GM21360 (cell line): ENCODE results near the gene VSX2.
"Not testable (repeated sequence)": the region's sequence is repeated elsewhere in the genome, so short reads cannot be mapped to it uniquely, and the experiment has no call there.

Source experiments
- ATAC-seq: cut with Tn5 transposase; IDR thresholded peaks from one replicate; pipeline ENCODE4 v1.9.1; 2021; ENCODE audit warnings: mild to moderate bottlenecking, moderate library complexity; ENCODE audit not compliant: unreplicated experiment

VSX2 gene

GRCh38 chr14:74257941-74258763 lies 18.9 kb downstream of the VSX2 start:
- no peak for ATAC-seq

DNA sequence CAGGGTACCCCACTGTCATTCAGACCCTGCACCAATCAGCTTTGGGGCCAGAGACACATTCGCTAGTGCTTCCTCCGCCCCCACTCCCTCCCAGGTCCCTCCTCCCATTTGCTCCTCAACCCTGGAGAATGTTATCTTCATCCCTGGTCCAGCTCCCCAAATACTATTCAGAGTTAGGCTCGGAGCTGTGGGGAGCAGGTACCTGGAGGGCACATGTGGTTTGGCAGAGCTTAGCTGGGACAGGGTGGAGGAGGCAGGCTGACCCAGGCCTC lies 19.5 kb downstream of the VSX2 start:
- ATAC-seq = no peak

- ATAC-seq = no peak
Observed at GRCh38 chr14:74259513-74259912, 20.3 kb downstream of the VSX2 start.

GRCh38 chr14:74260525-74261233 lies 21.4 kb downstream of the VSX2 start:
- ATAC-seq = no peak

GRCh38 chr14:74261288-74261687 lies 22.0 kb downstream of the VSX2 start:
- no peak for ATAC-seq

- ATAC-seq = no peak
Observed at GRCh38 chr14:74262076-74262475, 22.8 kb downstream of the VSX2 start.

- ATAC-seq = no peak
Observed at GRCh38 chr14:74263181-74263580, 23.9 kb downstream of the VSX2 start.

DNA sequence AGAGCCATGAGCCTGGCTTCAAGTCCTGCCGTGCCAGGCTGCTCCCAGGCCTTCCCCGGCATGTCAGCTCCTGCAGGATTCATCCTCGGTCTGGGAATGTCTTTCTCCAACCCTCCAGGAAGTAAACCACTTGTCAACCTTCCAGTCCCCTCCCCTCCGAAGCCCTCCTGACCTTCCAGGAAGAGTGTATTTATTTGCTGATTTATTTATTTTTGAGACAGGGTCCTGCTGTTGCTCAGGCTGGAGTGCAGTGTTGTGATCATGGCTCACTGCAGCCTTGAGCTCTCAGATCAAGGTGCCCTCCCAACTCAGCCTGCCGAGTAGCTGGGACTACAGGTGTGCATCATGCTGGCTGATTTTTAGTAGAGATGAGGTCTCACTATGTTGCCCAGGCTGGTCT lies 24.7 kb downstream of the VSX2 start:
- ATAC-seq = no peak

DNA sequence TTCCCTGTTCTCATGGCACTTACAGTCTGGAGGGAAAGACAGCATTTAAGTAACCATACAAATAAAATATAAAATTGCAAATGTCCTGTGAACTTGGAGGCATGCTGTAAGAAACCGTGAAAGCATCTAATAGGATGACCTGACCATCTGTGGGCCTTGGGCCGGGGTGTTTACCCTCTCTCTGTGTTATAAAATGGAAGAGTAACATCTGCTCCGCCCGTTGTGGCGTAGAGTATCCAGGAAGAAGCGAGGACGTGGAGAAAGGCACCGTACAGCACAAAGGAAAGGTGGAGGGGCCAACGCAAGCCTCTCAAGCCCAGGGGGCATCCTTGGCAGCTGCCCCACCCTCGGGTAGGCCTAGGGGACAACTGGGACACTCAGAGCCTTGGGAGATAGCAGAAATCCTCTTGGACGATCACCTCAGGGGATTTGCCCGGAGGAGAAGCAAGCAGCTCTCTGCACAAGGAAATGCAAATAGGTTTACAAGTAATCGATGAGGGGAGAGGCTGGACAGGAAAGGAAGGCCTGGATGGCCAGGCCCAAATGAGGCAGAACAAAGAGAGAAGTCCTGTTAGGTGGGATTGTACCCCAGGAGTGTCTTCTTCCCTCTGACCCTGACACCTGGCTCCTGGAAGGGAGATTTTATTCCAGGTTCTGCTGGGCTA lies 26.2 kb downstream of the VSX2 start:
- no peak for ATAC-seq

GRCh38 chr14:74267588-74267987 lies 28.3 kb downstream of the VSX2 start:
- no peak for ATAC-seq

DNA sequence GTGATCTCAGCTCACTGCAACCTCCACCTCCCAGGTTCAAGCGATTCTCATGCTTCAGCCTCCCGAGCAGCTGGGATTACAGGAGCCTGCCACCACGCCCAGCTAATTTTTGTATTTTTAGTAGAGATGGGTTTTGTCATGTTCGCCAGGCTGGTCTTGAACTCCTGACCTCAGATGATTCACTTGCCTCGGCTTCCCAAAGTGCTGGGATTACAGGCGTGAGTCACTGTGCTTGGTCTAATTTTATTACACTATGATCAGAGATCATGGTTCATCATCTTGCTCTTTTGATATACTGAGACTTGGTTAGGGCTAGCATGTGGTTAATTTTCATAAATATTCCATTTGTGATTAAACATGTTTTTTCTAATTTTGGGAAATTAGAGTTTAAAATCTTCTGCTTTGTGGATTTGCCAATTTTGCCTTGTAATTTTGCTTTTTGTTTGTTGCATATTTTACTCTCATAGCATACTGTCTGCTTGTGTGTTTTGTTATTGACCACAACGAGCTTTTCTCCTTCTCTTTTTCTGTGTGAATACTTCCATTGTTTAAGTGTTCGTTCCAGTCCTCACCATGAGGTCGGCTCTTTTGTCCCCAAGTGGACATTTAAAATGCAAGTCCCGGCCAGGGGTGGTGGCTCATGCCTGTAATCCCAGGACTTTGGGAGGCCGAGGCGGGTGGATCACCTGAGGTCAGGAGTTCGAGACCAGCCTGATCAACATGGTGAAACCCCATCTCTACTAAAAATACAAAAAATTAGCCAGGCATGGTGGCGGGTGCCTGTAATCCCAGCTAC lies 31.3 kb downstream of the VSX2 start:
- ATAC-seq = not testable (repeated sequence)

DNA sequence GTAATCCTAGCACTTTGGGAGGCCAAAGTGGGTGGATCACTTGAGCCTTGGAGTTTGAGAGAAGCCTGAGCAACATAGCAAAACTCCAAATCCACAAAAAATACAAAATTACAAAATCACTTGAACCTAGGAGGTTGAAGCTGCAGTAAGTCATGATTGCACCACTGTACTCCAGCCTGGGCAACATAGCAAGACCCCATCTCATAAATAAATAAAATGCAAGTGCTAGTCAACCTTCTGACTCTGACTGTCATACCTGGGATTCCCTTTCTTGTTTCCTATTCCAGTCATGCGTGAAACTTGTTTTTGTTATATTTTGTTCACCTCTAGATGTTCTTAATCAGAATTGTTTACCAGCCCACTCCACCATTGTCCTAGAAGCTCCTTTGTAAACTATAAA lies 32.1 kb downstream of the VSX2 start:
- no peak for ATAC-seq

DNA sequence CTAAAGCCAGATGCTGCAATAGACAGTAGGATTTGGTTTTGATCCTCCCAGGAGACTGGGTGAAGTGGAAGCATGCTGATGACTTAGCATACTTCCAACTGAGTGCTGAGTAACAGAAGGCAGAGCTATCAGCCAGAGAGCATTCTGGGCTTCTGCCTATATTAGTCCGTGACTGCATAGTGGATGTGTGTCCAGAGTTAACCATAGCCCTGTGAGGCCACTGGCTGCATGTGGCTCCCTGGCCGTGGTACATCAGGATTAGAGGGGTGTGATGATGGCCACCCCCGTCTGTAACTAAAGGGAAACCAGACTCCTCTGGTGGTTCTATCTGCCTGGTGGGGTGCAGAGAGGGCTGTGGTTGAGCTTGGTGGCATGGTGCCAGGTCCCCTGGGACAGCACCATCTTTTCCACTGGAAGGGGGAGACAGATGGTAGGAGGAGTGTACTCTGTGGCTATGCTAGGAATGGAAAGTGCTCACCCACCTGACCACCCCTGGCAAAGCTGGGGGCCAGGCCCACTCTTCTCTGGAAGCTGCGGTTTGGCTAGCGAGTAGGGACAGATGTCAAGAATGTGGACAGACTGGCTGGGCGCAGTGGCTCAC lies 36.1 kb downstream of the VSX2 start:
- no peak for ATAC-seq

- no peak for ATAC-seq
Observed at GRCh38 chr14:74278080-74278479, 38.8 kb downstream of the VSX2 start.

GRCh38 chr14:74281069-74281468 lies 41.8 kb downstream of the VSX2 start:
- ATAC-seq = no peak

- no peak for ATAC-seq
Observed at GRCh38 chr14:74286736-74287135, 47.5 kb downstream of the VSX2 start.

DNA sequence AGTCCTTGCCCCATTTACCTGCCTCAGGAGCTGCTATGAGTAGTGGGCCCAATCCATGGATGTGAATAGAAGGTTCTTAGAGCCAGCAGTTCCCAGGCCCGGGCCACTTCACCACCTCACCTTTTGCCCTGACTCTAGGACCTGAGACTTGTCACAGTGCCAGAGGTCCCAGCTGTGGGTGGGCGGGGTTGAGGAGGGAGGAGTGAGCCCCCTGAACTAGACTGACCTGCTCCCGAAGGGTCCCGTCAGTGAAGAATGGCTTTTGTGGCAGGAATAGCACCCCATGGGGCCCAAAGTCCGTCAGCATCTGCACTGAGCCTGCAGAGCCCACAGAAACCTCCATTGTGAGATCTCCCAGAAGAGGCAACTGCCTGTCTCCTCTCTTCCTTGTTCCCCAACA lies 50.6 kb downstream of the VSX2 start:
- no peak for ATAC-seq

- no peak for ATAC-seq
Observed at GRCh38 chr14:74290415-74290814, 51.2 kb downstream of the VSX2 start.

DNA sequence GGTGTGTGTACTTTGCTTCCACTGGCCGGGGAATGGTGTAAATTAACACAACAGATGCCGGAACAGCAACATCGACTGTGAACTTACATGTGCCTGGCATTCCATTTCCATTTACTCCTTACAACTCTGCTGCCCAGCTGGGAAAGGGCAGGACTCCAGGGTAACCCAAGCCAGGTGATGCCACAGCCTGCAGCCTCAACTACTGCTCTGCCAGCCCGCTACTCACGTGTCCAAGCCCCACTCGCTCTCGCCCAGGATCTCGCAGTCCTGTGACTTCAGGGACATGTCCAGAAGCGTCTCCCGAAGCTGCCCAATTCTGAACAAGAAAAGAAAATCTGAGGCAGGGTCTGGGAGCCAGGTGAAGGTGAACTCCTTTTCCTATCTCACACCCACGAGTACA lies 52.8 kb downstream of the VSX2 start:
- ATAC-seq = no peak

DNA sequence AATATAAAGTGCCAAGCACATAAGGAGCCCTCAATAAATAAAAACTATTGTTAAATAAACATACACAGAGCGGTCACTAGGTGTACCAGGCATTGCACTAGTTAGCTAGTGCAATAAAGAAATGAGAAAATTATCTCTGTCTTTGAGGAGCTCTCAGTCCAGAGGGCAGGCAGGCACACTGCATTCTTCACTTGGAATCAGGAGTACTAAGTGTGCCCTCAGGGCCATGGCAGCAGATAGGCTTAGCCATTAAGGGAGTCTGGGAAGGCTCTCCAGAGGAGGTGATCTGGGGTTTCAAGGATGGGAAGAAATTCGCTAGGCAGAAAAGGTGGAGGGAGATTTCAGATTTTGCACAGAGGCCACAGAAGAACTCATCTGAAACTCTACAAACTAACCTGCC lies 54.4 kb downstream of the VSX2 start:
- ATAC-seq = no peak

DNA sequence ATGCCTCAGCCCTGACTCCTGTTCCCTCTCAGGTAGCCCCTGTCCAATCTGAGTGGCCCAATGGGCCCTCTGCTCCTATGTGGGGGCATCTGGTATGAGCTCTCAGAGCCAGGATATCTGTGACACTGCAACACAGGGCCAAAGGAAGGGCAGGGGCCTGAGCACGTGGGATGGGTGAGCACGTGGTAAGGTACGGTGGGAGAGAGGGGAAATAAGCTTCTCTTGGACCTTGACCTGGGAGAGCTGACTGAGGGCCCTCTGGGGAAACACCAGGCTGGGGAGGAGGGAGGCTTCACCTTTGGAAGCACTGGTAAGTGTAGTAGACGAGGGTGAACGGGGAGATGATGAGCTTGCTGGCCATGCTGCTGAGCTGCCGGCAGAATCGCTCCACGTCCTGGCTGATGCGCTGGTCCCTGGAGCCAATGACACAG lies 56.8 kb downstream of the VSX2 start:
- no peak for ATAC-seq
